Effector memory CD8-positive, alpha-beta T cell (primary cell): ENCODE measurements around the gene SKAP1.
"Not testable (repeated sequence)": the region's sequence is repeated elsewhere in the genome, so short reads cannot be mapped to it uniquely, and the experiment has no call there.

Experiments used
- ATAC-seq: fragments of 150-1000 bp; cut with Tn5 transposase; replicated peaks from 2 replicates; pipeline ENCODE4 v1.10.0; 2021; ENCODE audit warnings: mild to moderate bottlenecking, moderate library complexity
- DNase-seq, 3 experiments: peaks; one replicate each; pipeline ENCODE4 v3.0.0; 2021
- H3K27ac Mint-ChIP-seq, 2 donors: one replicate each; pipeline ENCODE4 v1.8.0; 2022; ENCODE audit warnings: mild to moderate bottlenecking in 2 of 2, mixed read lengths in 2 of 2, moderate library complexity in 2 of 2
- H3K27me3 Mint-ChIP-seq, 2 donors: one replicate each; pipeline ENCODE4 v1.8.0; 2022; ENCODE audit warnings: mixed read lengths in 2 of 2
- H3K36me3 Mint-ChIP-seq: one replicate; pipeline ENCODE4 v1.8.0; 2022; ENCODE audit warnings: mild to moderate bottlenecking, moderate library complexity, mixed read lengths; ENCODE audit not compliant: insufficient read depth
- H3K4me1 Mint-ChIP-seq, 2 donors: one replicate each; pipeline ENCODE4 v1.8.0; 2022; ENCODE audit warnings: low read depth in 2 of 2, mixed read lengths in 2 of 2
- H3K4me3 Mint-ChIP-seq, 2 donors: one replicate each; pipeline ENCODE4 v1.8.0; 2022; ENCODE audit warnings: mild to moderate bottlenecking in 2 of 2, mixed read lengths in 2 of 2, moderate library complexity in 2 of 2
- H3K9me3 Mint-ChIP-seq, 2 donors: one replicate each; pipeline ENCODE4 v1.8.0; 2022; ENCODE audit warnings: mixed read lengths in 2 of 2

SKAP1 gene

GRCh38 chr17:48363161-48363560 lies 66.9 kb downstream of the SKAP1 start:
- ATAC-seq = no peak
- Mint-ChIP-seq H3K36me3 (peaks cover 25% of the 10 kb centered on the region), H3K4me3 (no peak overlapping the region), H3K9me3 (no peaks in the 10 kb centered on the region), H3K27me3 (no peaks in the 10 kb centered on the region), H3K27ac (no peak overlapping the region), H3K4me1 (peaks cover 10 to 41% of the 10 kb centered on the region in 2 donors)
- DNase-seq = no peak

- peaks cover 18% of the 10 kb centered on the region for H3K36me3 Mint-ChIP-seq
- not testable (repeated sequence) for H3K9me3 Mint-ChIP-seq, DNase-seq, H3K27me3 Mint-ChIP-seq, ATAC-seq, H3K4me3 Mint-ChIP-seq
- peaks cover 8 to 31% of the 10 kb centered on the region in 2 donors for H3K4me1 Mint-ChIP-seq
- peak overlapping the region in 1 of 2 donors; percentile 85 for H3K27ac Mint-ChIP-seq
Observed at GRCh38 chr17:48360861-48361633, 69.0 kb downstream of the SKAP1 start.

GRCh38 chr17:48357779-48358602 lies 72.0 kb downstream of the SKAP1 start:
- Mint-ChIP-seq H3K4me3 (no peak overlapping the region), H3K9me3 (no peaks in the 10 kb centered on the region), H3K4me1 (peaks cover 1 to 23% of the 10 kb centered on the region in 2 donors), H3K27me3 (no peaks in the 10 kb centered on the region), H3K27ac (no peak overlapping the region), H3K36me3 (peaks cover 18% of the 10 kb centered on the region)
- DNase-seq (no peak), ATAC-seq (no peak)

- peaks cover 18% of the 10 kb centered on the region for H3K36me3 Mint-ChIP-seq
- ATAC-seq (no peak), DNase-seq (no peak)
- peak overlapping the region in 1 of 2 donors; percentile 10 for H3K27ac Mint-ChIP-seq
- peaks cover 2 to 21% of the 10 kb centered on the region in 2 donors for H3K4me1 Mint-ChIP-seq
- H3K27me3 Mint-ChIP-seq = no peaks in the 10 kb centered on the region
- no peaks in the 10 kb centered on the region for H3K9me3 Mint-ChIP-seq
- H3K4me3 Mint-ChIP-seq = no peak overlapping the region
Observed at GRCh38 chr17:48356866-48357265, 73.1 kb downstream of the SKAP1 start.

- H3K27me3 Mint-ChIP-seq = no peaks in the 10 kb centered on the region
- no peak overlapping the region for H3K27ac Mint-ChIP-seq
- H3K9me3 Mint-ChIP-seq = no peaks in the 10 kb centered on the region
- DNase-seq (no peak), ATAC-seq (no peak)
- H3K4me3 Mint-ChIP-seq = no peak overlapping the region
- H3K4me1 Mint-ChIP-seq = peaks cover 2 to 12% of the 10 kb centered on the region in 2 donors
- H3K36me3 Mint-ChIP-seq = peaks cover 8% of the 10 kb centered on the region
Observed at GRCh38 chr17:48352630-48353029, 77.4 kb downstream of the SKAP1 start.

GRCh38 chr17:48351911-48352332 lies 78.1 kb downstream of the SKAP1 start:
- Mint-ChIP-seq H3K27ac (peak overlapping the region; percentile 3 to 30), H3K4me3 (no peak overlapping the region), H3K4me1 (peaks cover 2 to 12% of the 10 kb centered on the region in 2 donors), H3K36me3 (peaks cover 3% of the 10 kb centered on the region), H3K9me3 (no peaks in the 10 kb centered on the region), H3K27me3 (no peaks in the 10 kb centered on the region)
- ATAC-seq (peak; percentile 46), DNase-seq (peak in 1 of 3 experiments; percentile 7)

- Mint-ChIP-seq H3K27me3 (no peaks in the 10 kb centered on the region), H3K4me3 (no peak overlapping the region), H3K4me1 (peaks cover 6 to 14% of the 10 kb centered on the region in 2 donors), H3K9me3 (no peaks in the 10 kb centered on the region), H3K27ac (peak overlapping the region; percentile 36 to 62), H3K36me3 (peaks cover 17% of the 10 kb centered on the region)
- DNase-seq = no peak
- no peak for ATAC-seq
Observed at GRCh38 chr17:48348352-48348751, 81.7 kb downstream of the SKAP1 start.

- Mint-ChIP-seq H3K9me3 (no peaks in the 10 kb centered on the region), H3K4me3 (no peak overlapping the region), H3K27ac (peak overlapping the region in 1 of 2 donors; percentile 25), H3K4me1 (peaks cover 6 to 13% of the 10 kb centered on the region in 2 donors), H3K27me3 (no peaks in the 10 kb centered on the region), H3K36me3 (peaks cover 26% of the 10 kb centered on the region)
- no peak for ATAC-seq
- DNase-seq = no peak
Observed at GRCh38 chr17:48347177-48347576, 82.8 kb downstream of the SKAP1 start.

GRCh38 chr17:48344251-48344650 lies 85.8 kb downstream of the SKAP1 start:
- H3K4me3 Mint-ChIP-seq = no peak overlapping the region
- peaks cover 5 to 21% of the 10 kb centered on the region in 2 donors for H3K4me1 Mint-ChIP-seq
- no peak for DNase-seq
- H3K27me3 Mint-ChIP-seq = no peaks in the 10 kb centered on the region
- H3K27ac Mint-ChIP-seq = no peak overlapping the region
- H3K36me3 Mint-ChIP-seq = peaks cover 39% of the 10 kb centered on the region
- H3K9me3 Mint-ChIP-seq = no peaks in the 10 kb centered on the region
- no peak for ATAC-seq

GRCh38 chr17:48340916-48341315 lies 89.1 kb downstream of the SKAP1 start:
- peaks cover 6 to 26% of the 10 kb centered on the region in 2 donors for H3K4me1 Mint-ChIP-seq
- H3K4me3 Mint-ChIP-seq = no peak overlapping the region
- H3K27me3 Mint-ChIP-seq = no peaks in the 10 kb centered on the region
- DNase-seq = no peak
- H3K27ac Mint-ChIP-seq = no peak overlapping the region
- no peaks in the 10 kb centered on the region for H3K9me3 Mint-ChIP-seq
- no peak for ATAC-seq
- peaks cover 40% of the 10 kb centered on the region for H3K36me3 Mint-ChIP-seq

GRCh38 chr17:48338720-48339119 lies 91.3 kb downstream of the SKAP1 start:
- Mint-ChIP-seq H3K9me3 (no peaks in the 10 kb centered on the region), H3K27ac (peak overlapping the region in 1 of 2 donors; percentile 67), H3K4me3 (no peak overlapping the region), H3K36me3 (peaks cover 27% of the 10 kb centered on the region), H3K4me1 (peaks cover 2 to 22% of the 10 kb centered on the region in 2 donors), H3K27me3 (no peaks in the 10 kb centered on the region)
- DNase-seq (no peak), ATAC-seq (no peak)

GRCh38 chr17:48337903-48338302 lies 92.1 kb downstream of the SKAP1 start:
- Mint-ChIP-seq H3K27ac (peak overlapping the region in 1 of 2 donors; percentile 78), H3K4me1 (peaks cover 2 to 22% of the 10 kb centered on the region in 2 donors), H3K36me3 (peaks cover 23% of the 10 kb centered on the region)
- not testable (repeated sequence) for ATAC-seq, H3K9me3 Mint-ChIP-seq, H3K4me3 Mint-ChIP-seq, H3K27me3 Mint-ChIP-seq, DNase-seq

- no peaks in the 10 kb centered on the region for H3K27me3 Mint-ChIP-seq
- no peaks in the 10 kb centered on the region for H3K9me3 Mint-ChIP-seq
- H3K36me3 Mint-ChIP-seq = peaks cover 16% of the 10 kb centered on the region
- no peak overlapping the region for H3K4me3 Mint-ChIP-seq
- DNase-seq = no peak
- peaks cover 2 to 19% of the 10 kb centered on the region in 2 donors for H3K4me1 Mint-ChIP-seq
- ATAC-seq = no peak
- H3K27ac Mint-ChIP-seq = no peak overlapping the region
Observed at GRCh38 chr17:48336986-48337385, 93.0 kb downstream of the SKAP1 start.
